Stimulated activated CD4-positive, alpha-beta T cell treated with anti-CD3 and anti-CD28 coated beads, Interleukin-12 subunit alpha, Interleukin-12 subunit beta, amount 100 ng/mL, for 48 hours (primary cell): ENCODE data around the gene MTERF1.
"Not testable (repeated sequence)": the region's sequence is repeated elsewhere in the genome, so short reads cannot be mapped to it uniquely, and the experiment has no call there.

Experiments used
- DNase-seq, 3 donors: peaks; one replicate each; pipeline ENCODE4 v3.0.0-alpha.2; 2020; ENCODE audit warnings: low read depth in 2 of 3, low spot score in 1 of 3

The MTERF1 gene

DNA sequence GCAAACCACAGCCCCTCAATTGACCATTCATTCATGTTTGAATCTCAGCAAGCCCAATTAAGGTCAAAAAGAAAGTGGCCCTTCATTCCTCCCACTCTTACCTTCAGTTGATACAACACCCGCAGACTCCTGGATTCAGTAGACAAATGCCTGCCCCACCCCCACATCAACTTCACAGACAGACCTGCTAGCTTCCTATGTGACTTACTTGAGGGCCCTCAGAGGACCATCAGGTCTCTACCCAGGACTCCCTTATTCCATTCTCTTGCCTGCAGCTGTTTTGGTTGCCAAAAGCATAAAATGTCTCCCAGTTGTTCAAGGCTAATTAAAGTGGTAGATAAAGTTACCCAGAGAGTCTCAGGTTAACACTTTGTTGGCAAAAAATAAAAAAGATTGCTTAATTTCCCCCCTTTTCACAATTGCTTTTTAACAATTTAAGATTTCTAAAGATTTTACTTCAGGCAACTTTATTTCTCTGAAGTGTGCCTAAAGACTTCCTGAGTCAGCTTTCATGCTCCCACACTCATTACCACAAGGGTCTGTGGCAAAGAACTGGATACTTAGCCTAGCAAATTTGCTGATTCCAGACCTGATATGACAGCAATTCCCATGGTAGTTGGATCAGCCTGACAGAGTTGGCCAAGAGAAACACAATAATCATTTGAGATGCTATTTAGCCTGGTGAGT is 3.3 kb upstream of the MTERF1 start:
- DNase-seq, result no peak

DNA sequence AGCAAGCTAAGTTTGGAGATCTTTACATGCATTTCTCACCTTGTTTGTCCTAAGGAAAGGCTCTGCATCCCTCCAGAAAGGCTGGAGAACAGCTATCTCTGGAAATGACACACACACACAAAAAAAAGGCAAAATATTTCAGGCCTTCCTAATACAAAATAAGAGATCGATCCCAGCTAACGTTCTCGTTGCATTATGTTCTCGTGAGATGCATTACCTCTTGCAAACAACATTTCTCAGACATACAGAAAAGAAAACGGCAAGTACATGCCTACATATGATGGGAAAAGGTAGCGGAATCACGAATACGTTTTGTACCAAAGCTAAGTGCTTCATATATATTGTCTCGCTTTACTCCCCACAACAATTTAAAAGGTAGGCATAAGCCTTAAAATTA is 488 bp downstream of the MTERF1 start:
- no peak for DNase-seq

DNA sequence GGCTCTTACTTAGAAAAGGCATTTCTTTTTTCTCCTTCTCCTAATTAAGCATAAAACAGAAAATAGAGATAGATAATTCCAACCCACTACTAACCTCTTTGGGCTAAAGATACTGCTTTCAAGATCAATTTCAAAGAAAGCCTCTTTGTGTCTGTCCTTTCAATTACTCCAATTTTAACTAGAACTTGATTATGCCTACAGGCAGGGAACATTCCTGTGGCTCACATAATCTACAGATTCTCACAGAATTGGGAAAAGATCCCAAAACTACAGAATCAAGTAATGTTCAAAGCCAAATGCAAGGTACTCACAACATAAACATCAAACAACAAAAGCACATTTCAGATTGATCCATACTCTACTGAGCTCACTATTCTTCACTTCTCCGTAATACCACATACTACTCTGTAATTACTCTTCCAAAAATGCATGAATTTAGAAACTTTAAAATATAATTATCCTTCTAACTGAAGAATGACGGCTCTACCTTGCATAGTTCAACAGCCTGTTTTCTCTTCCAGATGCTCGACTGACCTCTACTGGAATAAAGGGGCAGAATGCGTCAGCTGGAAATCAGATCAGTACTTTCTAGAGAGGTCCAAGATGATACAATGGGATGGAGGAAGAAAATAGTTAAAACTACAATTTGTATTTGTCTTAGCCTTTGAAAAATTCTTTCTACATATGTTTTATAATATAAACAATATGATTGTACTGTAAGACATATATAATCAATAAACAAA is 3.9 kb downstream of the MTERF1 start:
- DNase-seq, result no peak

DNA sequence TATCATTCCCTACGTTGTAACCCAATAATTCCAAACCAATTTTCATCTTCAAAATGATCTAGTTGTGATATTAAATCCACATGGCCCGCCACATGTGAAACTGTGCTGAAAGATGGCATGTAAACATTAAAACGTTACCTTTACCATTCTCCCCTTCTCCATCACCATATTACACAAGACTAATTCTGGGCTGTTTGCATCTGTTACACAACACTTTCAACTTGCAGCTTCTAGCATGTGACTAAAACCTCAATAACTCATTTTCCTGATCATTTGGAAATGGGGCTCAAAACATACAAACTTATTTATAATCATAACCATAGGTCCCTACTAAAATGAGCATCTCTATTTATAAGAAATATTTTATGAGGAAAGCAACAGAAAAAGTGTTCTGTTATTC is 4.7 kb downstream of the MTERF1 start:
- no peak for DNase-seq

DNA sequence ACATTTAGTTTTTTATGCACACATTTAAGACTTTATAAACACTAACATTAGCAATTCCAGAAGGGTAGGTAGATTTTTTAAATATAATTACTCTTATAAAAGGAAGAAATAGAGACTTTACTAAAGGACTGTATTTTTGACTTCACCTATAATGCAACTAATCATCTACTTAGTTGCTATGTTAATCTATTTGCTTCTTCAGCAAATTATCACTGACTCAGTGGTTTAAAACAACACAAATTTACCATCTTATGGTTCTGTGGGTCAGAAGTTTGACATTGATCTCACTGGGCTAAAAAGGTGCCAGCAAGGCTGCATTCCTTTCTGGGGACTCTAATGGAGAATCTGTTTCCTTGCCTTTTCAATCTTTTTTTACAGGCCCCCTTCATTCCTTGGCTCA is 7.6 kb downstream of the MTERF1 start:
- DNase-seq, result no peak

DNA sequence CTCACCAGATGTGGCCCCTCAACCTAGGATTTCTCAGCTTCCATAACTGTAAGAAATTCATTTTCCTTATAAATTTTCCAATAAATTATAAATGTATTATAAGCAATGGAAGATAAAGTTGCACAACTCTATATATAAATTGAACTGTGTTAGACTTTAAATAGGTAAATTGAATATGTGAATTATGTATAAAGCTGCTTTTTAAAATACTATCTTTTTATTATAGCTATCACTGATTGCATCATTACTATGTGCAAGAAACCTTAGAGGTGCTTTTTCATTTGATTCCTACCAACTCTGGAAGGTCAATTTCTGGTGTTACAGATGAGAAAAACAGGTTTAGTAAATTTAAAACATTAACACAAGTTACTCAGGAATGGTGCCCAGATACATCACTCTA is 8.4 kb downstream of the MTERF1 start:
- DNase-seq, result no peak

DNA sequence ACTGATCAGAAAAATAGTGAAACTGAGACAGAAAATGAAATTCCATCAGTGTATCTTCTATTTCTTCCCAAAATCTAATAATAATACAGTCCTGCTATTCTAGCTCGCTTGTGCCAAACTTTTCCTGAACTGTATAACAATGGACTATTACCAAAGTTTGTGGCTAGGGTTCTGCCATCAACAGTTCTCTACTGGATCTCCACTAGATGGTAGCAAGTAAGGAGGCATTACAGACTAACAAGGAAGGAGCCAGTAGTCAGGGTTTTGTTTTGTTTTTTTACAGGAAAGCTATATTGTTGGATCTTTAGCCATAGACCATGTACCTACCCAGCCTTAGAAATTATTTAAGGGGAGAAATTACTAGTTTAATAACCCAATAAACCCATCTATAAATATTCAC is 10.8 kb downstream of the MTERF1 start:
- no peak for DNase-seq

DNA sequence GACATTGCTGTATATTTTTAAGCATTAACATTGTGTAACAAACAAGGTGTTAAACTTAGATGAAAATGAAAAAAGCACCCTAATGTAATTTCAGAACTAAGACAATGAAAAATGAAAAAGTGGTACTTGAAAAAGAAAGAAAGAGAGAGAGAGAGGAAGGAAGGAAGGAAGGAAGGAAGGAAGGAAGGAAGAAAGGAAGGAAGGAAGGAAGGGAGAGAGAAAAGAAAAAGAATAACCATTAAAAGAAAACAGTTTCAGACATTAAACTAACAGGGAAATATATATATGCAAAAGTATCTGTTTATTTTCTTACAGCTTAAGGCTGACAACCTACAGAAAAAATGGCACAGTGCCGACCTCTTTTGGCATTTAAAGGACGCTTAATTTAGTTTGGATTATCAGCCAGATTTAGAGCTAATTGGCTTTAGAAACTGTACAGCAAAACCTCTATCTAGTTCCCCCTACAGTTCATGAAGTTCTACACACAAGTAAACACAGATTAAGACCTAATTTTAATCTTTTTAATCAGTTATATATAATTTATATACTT is 13.8 kb downstream of the MTERF1 start:
- no peak for DNase-seq

DNA sequence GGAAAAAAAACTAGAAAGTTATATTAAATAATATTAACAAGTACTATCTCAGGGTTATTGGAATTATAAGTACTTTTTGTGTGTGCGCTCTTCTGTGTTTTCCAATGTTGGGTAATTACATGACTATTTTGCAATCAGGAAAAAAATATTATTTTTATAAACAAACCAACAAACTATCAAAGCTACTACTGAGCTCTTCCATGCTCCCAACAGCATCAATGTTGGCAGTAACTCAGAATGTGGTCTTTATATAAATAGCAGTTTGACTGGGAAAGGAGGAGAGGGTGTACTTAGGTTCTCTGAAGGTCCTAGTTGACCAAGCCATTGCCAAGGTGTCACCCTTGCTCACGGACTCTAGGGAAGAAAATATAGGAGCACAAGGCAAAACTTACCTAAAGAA is 15.0 kb downstream of the MTERF1 start:
- no peak for DNase-seq

DNA sequence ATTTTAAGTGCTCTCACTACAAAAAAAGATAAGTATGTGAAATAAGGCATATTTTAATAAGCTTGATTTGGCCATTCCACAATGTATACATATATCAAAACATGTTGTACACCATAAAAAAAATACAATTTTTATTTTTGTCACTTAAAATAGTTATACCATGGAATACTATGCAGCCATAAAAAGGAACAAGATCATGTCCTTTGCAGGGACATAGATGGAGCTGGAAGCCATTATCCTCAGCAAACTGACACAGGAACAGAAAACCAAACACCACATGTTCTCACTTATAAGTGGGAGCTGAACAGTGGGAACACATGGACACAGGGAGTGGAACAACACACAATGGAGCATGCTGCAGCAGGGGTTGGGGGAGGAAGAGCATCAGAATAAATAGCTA is 15.9 kb downstream of the MTERF1 start:
- not testable (repeated sequence) for DNase-seq

DNA sequence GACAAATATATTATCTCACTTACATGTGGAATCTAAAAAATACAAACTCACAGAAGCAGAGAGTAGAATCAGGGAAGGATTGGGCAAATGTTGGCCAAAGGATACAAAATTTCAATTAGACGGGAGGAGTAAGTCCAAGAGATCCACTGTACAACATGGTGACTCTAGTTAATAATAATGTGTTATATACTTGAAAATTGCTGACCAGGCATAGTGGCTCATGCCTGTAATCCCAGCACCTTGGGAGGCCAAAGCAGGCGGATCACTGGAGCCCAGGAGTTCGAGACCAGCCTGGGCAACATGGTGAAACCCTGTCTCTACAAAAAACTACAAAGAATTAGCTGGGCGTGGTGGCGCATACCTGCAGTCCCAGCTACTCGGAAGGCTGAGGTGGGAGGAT is 16.4 kb downstream of the MTERF1 start:
- DNase-seq, result no peak

DNA sequence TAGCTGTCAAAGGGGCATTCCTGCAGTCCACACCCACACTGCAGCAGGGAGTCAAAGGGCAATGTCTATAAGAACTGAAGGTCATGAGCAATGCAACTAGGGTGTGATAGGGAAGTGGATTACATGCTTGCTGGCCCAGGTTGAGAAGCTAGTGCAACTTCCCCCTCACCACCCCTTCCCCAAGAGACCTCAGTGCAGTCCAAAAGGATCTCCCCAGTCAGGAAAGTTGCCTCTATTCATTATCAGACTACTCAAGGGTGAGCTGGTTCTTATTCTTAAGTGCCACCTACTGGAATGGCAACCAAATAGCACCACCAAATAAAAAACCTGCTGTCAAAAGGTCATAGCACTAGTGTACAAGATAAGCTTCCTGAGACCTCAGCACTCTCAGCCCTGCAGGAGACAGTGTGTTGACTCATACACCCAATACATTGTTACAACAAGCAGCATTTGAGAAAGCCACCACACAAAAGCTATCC is 28.2 kb downstream of the MTERF1 start:
- DNase-seq, result no peak

DNA sequence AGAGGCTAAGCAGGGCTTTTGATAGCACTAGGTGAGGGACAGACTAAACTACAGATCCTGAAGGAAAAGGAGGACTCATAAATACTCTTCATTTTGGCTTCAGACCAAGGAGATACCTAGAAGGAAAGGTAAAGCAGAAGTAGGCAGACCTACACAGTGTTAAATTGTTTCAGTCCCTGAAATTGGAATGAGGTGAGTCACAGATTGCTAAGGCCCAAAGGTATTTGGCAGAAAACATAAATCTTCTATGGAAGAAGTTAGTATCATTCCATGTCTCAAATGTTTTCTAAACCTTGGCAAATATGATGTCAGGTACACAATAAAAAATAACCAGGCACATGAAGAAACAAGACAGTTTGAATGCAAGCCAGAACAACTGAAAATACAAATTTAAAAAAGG is 30.0 kb downstream of the MTERF1 start:
- DNase-seq, result no peak

DNA sequence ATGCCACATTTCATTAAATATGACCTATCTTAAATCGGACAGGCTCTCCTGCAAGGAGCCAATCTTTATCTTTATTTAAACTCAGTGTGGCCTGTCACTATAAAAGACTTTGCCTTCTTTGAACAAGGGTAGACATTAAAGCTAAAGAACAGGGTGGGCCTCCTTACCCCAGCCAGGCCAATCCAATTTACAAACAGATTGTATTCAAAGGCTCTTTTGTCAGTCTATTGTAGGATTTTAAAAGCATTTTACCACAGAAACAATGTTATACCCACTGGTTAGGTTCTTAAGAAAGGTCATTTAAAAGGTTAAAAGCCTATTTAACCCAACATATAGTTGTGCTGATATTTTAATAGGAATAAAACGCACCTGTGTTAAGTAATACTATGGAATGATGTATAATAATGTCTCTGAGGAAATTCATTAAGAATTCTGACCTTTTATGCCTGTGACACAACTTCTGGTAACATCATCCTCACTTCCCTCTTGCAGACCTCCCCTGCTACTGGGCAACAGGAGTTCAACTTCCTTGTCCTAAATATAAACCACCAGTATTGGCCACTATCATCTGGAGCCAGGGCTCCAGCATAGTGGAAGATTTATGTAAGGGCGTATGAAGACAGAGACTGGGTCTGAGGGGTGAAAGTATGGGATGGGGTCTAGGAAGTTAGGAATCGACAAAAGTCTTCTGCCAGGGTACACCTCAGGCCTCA is 32.5 kb downstream of the MTERF1 start:
- DNase-seq, result no peak

DNA sequence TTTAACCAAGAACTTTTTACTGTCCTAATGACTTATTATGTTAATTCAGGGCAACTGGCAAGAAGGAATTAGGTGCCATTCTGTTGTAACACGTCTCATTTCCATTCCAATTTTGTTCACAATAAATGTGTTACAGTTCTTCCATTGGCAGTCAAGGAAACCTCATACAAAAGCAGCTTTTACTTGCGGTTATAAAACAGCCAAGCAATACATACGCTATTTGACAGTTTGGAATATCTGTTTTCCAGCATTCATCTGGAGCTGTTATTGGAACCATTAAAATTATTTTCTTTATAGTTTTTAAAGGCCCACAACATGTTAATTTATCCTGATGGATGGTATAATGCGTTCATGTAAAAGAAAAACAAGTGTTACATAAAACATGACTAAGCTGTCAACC is 33.3 kb downstream of the MTERF1 start:
- no peak for DNase-seq

DNA sequence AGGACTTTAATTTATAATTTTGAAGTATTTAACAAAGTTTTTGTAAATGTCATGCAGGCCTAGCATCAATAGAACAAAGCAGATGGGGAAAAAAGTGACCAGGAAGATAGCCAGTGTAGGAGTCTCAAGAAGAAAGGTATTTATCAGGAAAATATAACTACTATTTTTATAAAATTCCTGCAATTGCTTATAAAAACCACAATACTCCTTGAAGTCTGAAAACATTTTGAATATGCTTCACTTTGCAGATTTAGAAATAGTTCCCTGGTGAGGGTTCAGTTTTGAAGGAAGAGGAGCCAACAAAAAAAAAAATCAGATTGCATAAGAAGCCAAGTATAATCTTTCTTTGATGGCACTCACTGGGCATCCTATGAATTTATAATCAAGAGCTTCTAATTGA is 34.1 kb downstream of the MTERF1 start:
- no peak for DNase-seq

DNA sequence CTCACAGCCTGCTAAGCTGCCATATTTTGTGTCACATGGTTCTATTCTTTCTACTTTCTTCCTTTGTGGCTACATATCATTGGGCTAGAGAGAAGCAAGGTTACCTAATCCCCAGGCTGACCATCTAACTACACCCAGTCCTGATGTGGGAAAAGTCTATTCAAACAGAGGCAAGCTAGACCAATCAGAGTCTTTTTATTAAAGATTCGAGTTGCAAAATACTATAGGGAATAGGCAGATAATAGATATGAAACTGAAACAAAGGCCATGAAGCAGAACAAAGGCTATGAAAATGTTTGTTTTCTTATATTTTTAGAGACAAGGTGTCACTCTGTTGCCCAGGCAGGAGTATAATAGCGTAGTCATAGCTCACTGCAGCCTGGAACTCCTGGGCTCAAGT is 36.7 kb downstream of the MTERF1 start:
- no peak for DNase-seq

DNA sequence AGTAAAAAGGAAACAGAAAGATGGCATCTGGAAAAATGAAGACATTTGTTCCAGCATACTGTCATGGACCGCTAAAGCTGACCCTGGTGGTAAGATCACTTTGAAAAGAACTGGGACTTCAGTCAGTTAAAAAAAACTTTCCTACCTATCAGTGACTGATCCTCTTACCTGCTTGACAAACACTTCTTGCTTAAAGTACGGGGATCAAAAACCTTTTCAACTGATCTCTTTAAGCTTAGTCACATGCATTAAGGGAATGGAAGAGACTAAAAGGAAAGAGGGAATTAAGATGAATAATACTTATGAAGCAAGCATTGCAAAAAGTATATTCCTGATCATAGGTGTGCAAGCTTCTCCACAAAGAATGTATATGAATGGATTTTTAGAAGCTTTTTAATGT is 42.1 kb downstream of the MTERF1 start:
- DNase-seq, result no peak

DNA sequence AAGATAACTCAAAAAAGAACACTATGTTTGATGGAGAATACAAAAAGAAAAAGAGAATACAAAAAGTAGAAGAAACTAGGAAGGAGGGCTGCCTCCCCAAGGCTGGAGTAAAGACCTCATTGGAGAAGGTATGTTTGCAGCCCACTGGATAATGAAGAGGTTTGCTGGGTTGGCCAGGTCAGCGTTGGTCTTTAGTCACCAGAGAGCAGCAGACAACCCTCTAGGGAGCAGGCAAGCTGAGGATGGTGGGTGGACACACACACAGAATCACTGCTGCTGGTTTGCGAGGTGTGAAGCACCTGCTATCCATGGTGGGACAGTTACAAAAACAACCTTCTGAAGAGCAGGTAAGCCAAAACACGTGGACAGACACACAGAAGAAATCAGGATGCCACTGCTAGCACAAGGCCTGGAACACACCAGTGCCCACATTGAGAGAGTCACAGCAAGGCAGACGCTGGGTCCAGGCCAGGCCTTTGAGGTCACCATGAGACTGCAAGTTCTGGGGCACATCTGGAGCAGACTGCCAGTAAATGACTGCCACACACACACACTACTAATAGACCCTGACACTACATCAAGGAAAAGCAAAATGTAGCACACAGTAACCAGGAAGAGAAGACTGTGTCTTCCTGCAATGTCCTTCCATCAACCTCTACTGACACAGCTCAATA is 43.0 kb downstream of the MTERF1 start:
- DNase-seq, result no peak

DNA sequence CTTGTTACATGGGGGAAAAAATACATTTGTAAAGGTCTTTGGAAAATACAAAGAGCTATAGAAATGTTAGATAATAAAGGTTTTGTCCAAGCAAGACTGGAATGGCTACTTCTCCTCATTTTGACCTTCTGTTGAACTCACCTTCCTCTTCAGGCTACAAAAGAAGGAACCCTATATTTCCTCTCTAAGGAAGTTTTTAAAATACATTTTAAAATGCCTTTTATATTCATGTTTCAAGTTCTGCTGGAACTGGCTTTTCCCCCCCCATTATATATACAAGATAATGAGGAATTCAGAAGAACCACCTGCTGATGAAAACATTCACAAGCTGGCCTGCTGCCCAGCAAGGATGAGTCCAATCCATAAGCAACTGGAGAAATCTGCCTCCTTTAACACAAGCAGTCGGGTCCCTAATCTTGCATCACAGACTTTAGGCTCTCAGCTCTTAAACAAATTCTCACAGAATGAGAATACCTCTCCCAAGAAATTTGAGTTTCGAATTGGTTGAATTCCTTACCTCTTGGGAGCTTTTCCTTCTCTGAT is 44.6 kb downstream of the MTERF1 start:
- DNase-seq, result no peak
